ENCODE measurements around the gene AMER3. TPM values are rescaled to one million over a fixed set of nuclear protein-coding genes. Genes with fewer than 3 reads are reported as not detected.

The AMER3 gene
- total RNA-seq, 2 donors from 2014 or later = not detected

GRCh38 chr2:130736487-130736886 is 18.9 kb upstream of the AMER3 start:
- Mint-ChIP-seq H3K27ac (no peak overlapping the region), H3K4me1 (no peaks in the 10 kb centered on the region), H3K4me3 (no peak overlapping the region), H3K27me3 (peaks cover 8% of the 10 kb centered on the region), H3K9me3 (peaks cover 9% of the 10 kb centered on the region), H3K36me3 (ENCODE audit: low read depth) (no peaks in the 10 kb centered on the region)
- no peak for ATAC-seq (replicated peaks)

- no peaks in the 10 kb centered on the region for H3K4me1 Mint-ChIP-seq
- no peak overlapping the region for H3K4me3 Mint-ChIP-seq
- H3K9me3 Mint-ChIP-seq = peaks cover 9% of the 10 kb centered on the region
- H3K36me3 Mint-ChIP-seq (ENCODE audit: low read depth) = no peaks in the 10 kb centered on the region
- H3K27me3 Mint-ChIP-seq = peaks cover 10% of the 10 kb centered on the region
- H3K27ac Mint-ChIP-seq = no peak overlapping the region
- no peak for ATAC-seq (replicated peaks)
Measured at GRCh38 chr2:130737592-130737991, 17.7 kb upstream of the AMER3 start.

GRCh38 chr2:130740671-130741070 is 14.7 kb upstream of the AMER3 start:
- Mint-ChIP-seq H3K4me3 (no peak overlapping the region), H3K27ac (no peak overlapping the region), H3K27me3 (peaks cover 17% of the 10 kb centered on the region), H3K9me3 (no peaks in the 10 kb centered on the region), H3K36me3 (ENCODE audit: low read depth) (no peaks in the 10 kb centered on the region), H3K4me1 (no peaks in the 10 kb centered on the region)
- no peak for ATAC-seq (replicated peaks)

GRCh38 chr2:130743278-130743677 is 12.1 kb upstream of the AMER3 start:
- no peaks in the 10 kb centered on the region for H3K4me1 Mint-ChIP-seq
- H3K27ac Mint-ChIP-seq = no peak overlapping the region
- peaks cover 17% of the 10 kb centered on the region for H3K27me3 Mint-ChIP-seq
- H3K4me3 Mint-ChIP-seq = no peak overlapping the region
- no peaks in the 10 kb centered on the region for H3K9me3 Mint-ChIP-seq
- ATAC-seq (replicated peaks) = no peak
- H3K36me3 Mint-ChIP-seq (ENCODE audit: low read depth) = no peaks in the 10 kb centered on the region

- Mint-ChIP-seq H3K27ac (no peak overlapping the region), H3K36me3 (ENCODE audit: low read depth) (no peaks in the 10 kb centered on the region), H3K9me3 (no peaks in the 10 kb centered on the region), H3K4me1 (no peaks in the 10 kb centered on the region), H3K27me3 (peaks cover 20% of the 10 kb centered on the region), H3K4me3 (no peak overlapping the region)
- no peak for ATAC-seq (replicated peaks)
Measured at GRCh38 chr2:130744287-130745117, 10.8 kb upstream of the AMER3 start.

- H3K4me1 Mint-ChIP-seq = no peaks in the 10 kb centered on the region
- no peak for ATAC-seq (replicated peaks)
- no peaks in the 10 kb centered on the region for H3K9me3 Mint-ChIP-seq
- H3K4me3 Mint-ChIP-seq = no peak overlapping the region
- H3K36me3 Mint-ChIP-seq (ENCODE audit: low read depth) = no peaks in the 10 kb centered on the region
- peaks cover 22% of the 10 kb centered on the region for H3K27me3 Mint-ChIP-seq
- H3K27ac Mint-ChIP-seq = no peak overlapping the region
Measured at GRCh38 chr2:130749078-130749477, 6.3 kb upstream of the AMER3 start.

GRCh38 chr2:130749641-130750040 is 5.7 kb upstream of the AMER3 start:
- H3K36me3 Mint-ChIP-seq (ENCODE audit: low read depth) = no peaks in the 10 kb centered on the region
- no peaks in the 10 kb centered on the region for H3K4me1 Mint-ChIP-seq
- no peak overlapping the region for H3K4me3 Mint-ChIP-seq
- peaks cover 24% of the 10 kb centered on the region for H3K27me3 Mint-ChIP-seq
- ATAC-seq (replicated peaks) = no peak
- H3K9me3 Mint-ChIP-seq = no peaks in the 10 kb centered on the region
- H3K27ac Mint-ChIP-seq = no peak overlapping the region

GRCh38 chr2:130754811-130755210 is 529 bp upstream of the AMER3 start:
- H3K4me1 Mint-ChIP-seq = no peaks in the 10 kb centered on the region
- no peaks in the 10 kb centered on the region for H3K36me3 Mint-ChIP-seq (ENCODE audit: low read depth)
- no peak for ATAC-seq (replicated peaks)
- H3K27me3 Mint-ChIP-seq = peaks cover 50% of the 10 kb centered on the region
- H3K27ac Mint-ChIP-seq = no peak overlapping the region
- H3K9me3 Mint-ChIP-seq = no peaks in the 10 kb centered on the region
- no peak overlapping the region for H3K4me3 Mint-ChIP-seq

GRCh38 chr2:130756053-130756873 is 923 bp downstream of the AMER3 start:
- H3K36me3 Mint-ChIP-seq (ENCODE audit: low read depth) = no peaks in the 10 kb centered on the region
- H3K4me3 Mint-ChIP-seq = peak overlapping the region; percentile 36
- H3K9me3 Mint-ChIP-seq = no peaks in the 10 kb centered on the region
- H3K27me3 Mint-ChIP-seq = peaks cover 53% of the 10 kb centered on the region
- H3K4me1 Mint-ChIP-seq = no peaks in the 10 kb centered on the region
- H3K27ac Mint-ChIP-seq = no peak overlapping the region
- no peak for ATAC-seq (replicated peaks)

GRCh38 chr2:130756874-130757668 is 1.7 kb downstream of the AMER3 start:
- Mint-ChIP-seq H3K27ac (no peak overlapping the region), H3K27me3 (peaks cover 58% of the 10 kb centered on the region), H3K9me3 (no peaks in the 10 kb centered on the region), H3K36me3 (ENCODE audit: low read depth) (no peaks in the 10 kb centered on the region), H3K4me3 (peak overlapping the region; percentile 36), H3K4me1 (no peaks in the 10 kb centered on the region)
- no peak for ATAC-seq (replicated peaks)

- no peak overlapping the region for H3K4me3 Mint-ChIP-seq
- no peak for ATAC-seq (replicated peaks)
- H3K9me3 Mint-ChIP-seq = no peaks in the 10 kb centered on the region
- H3K4me1 Mint-ChIP-seq = no peaks in the 10 kb centered on the region
- H3K36me3 Mint-ChIP-seq (ENCODE audit: low read depth) = no peaks in the 10 kb centered on the region
- peaks cover 40% of the 10 kb centered on the region for H3K27me3 Mint-ChIP-seq
- no peak overlapping the region for H3K27ac Mint-ChIP-seq
Measured at GRCh38 chr2:130759906-130760753, 4.8 kb downstream of the AMER3 start.

- peaks cover 39% of the 10 kb centered on the region for H3K27me3 Mint-ChIP-seq
- H3K9me3 Mint-ChIP-seq = no peaks in the 10 kb centered on the region
- H3K4me1 Mint-ChIP-seq = no peaks in the 10 kb centered on the region
- H3K4me3 Mint-ChIP-seq = no peak overlapping the region
- no peak for ATAC-seq (replicated peaks)
- H3K36me3 Mint-ChIP-seq (ENCODE audit: low read depth) = no peaks in the 10 kb centered on the region
- H3K27ac Mint-ChIP-seq = no peak overlapping the region
Measured at GRCh38 chr2:130760754-130761751, 5.7 kb downstream of the AMER3 start.
